ENCODE data around the gene CNTNAP5. TPM values are rescaled to one million over a fixed set of nuclear protein-coding genes. Genes with fewer than 3 reads are reported as not detected.

CNTNAP5 gene
- total RNA-seq, 1 donor from 2014 or later: not detected

- H3K4me3 ChIP-seq (ENCODE audit: low read depth, low read length): no peak overlapping the region
- no peak for DNase-seq (ENCODE audit: low read depth)
- no peak for TF ChIP-seq CTCF (conservative IDR thresholded peaks at IDR 0.05; ENCODE audit: low read depth, low read length)
These were observed 855.9 kb downstream of the CNTNAP5 start for GRCh38 chr2:124880995-124881394.

- no peak for TF ChIP-seq CTCF (conservative IDR thresholded peaks at IDR 0.05; ENCODE audit: low read depth, low read length)
- no peak overlapping the region for H3K4me3 ChIP-seq (ENCODE audit: low read depth, low read length)
- DNase-seq (ENCODE audit: low read depth): no peak
These were observed 857.3 kb downstream of the CNTNAP5 start for GRCh38 chr2:124882423-124882822.

GRCh38 chr2:124883595-124883994 is 858.5 kb downstream of the CNTNAP5 start:
- H3K4me3 ChIP-seq (ENCODE audit: low read depth, low read length): no peak overlapping the region
- no peak for DNase-seq (ENCODE audit: low read depth)
- TF ChIP-seq CTCF (conservative IDR thresholded peaks at IDR 0.05; ENCODE audit: low read depth, low read length): no peak

- DNase-seq (ENCODE audit: low read depth): no peak
- no peak overlapping the region for H3K4me3 ChIP-seq (ENCODE audit: low read depth, low read length)
- TF ChIP-seq CTCF (conservative IDR thresholded peaks at IDR 0.05; ENCODE audit: low read depth, low read length): no peak
These were observed 859.2 kb downstream of the CNTNAP5 start for GRCh38 chr2:124884315-124884714.

GRCh38 chr2:124886216-124886615 is 861.1 kb downstream of the CNTNAP5 start:
- H3K4me3 ChIP-seq (ENCODE audit: low read depth, low read length): no peak overlapping the region
- no peak for TF ChIP-seq CTCF (conservative IDR thresholded peaks at IDR 0.05; ENCODE audit: low read depth, low read length)
- DNase-seq (ENCODE audit: low read depth): no peak

GRCh38 chr2:124887466-124887865 is 862.4 kb downstream of the CNTNAP5 start:
- TF ChIP-seq CTCF (conservative IDR thresholded peaks at IDR 0.05; ENCODE audit: low read depth, low read length): no peak
- no peak overlapping the region for H3K4me3 ChIP-seq (ENCODE audit: low read depth, low read length)
- DNase-seq (ENCODE audit: low read depth): no peak

GRCh38 chr2:124888431-124888830 is 863.3 kb downstream of the CNTNAP5 start:
- TF ChIP-seq CTCF (conservative IDR thresholded peaks at IDR 0.05; ENCODE audit: low read depth, low read length): no peak
- no peak for DNase-seq (ENCODE audit: low read depth)
- no peak overlapping the region for H3K4me3 ChIP-seq (ENCODE audit: low read depth, low read length)

Measured in epithelial cell of proximal tubule (primary cell).